Myocyte (in vitro differentiated cells): ENCODE data around the gene FAM78B. TPM values are rescaled to one million over a fixed set of nuclear protein-coding genes. Genes with fewer than 3 reads are reported as not detected.

ENCODE experiments used
- DNase-seq: peaks from one replicate; pipeline ENCODE4 v3.0.0-alpha.2; 2012; ENCODE audit warnings: low read depth
- total RNA-seq: library from RNA; depleted of rRNA; stranded (reverse); fragments of >200 nt; gene quantifications from 2 replicates; pipeline ENCODE4 v1.2.3, GENCODE V29; 2014

The FAM78B gene
- total RNA-seq, 1 donor from 2014 or later = not detected

GRCh38 chr1:166164995-166165660 lies 1.7 kb downstream of the FAM78B start:
- peak; percentile 3 for DNase-seq

- DNase-seq = no peak
Measured at GRCh38 chr1:166164646-166164994, 2.2 kb downstream of the FAM78B start.

GRCh38 chr1:166159656-166160055 lies 7.1 kb downstream of the FAM78B start:
- no peak for DNase-seq

GRCh38 chr1:166156674-166157073 lies 10.1 kb downstream of the FAM78B start:
- DNase-seq = no peak

GRCh38 chr1:166155108-166155507 lies 11.7 kb downstream of the FAM78B start:
- no peak for DNase-seq

- no peak for DNase-seq
Measured at GRCh38 chr1:166153525-166154314, 13.1 kb downstream of the FAM78B start.

- no peak for DNase-seq
Measured at GRCh38 chr1:166152978-166153377, 13.8 kb downstream of the FAM78B start.

DNA sequence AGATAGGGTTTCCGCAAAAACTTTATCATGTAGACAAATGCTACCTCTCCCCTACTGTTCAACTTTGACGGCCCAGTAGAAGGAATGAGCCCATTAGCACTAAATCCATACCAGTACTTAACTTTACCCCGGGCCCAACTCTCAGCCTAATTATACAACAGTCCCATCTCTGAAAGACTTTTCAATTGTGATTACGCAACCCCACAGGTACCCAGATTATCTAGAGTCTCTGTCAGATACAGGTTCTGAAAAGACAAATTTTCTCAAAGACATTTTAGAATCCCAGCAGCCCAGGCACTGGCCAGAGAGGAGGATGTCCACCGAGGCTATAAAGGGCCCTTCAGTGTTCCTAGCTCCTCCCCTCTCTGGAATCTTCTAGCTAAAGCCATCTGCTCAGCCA lies 15.0 kb downstream of the FAM78B start:
- DNase-seq = no peak

DNA sequence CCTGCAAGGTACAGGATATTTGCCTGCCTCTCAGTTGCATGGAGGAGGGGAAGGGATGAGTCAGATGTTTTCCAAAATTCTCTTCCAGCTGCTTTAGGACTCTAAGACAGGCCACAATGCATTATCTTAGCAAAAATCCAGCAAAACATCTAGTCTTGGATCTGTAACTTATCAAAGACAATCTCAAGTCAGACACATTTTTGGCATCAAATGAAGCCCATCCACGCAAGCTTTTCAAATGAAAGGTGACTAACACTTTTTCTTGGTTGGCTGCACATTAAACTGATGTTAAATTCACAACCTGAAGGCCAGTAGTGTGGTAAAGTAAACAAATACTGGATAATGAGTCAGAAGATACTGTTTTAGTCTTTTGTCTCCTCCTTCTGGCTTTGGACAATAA lies 21.3 kb downstream of the FAM78B start:
- DNase-seq = no peak

GRCh38 chr1:166141969-166142368 lies 24.8 kb downstream of the FAM78B start:
- no peak for DNase-seq

DNA sequence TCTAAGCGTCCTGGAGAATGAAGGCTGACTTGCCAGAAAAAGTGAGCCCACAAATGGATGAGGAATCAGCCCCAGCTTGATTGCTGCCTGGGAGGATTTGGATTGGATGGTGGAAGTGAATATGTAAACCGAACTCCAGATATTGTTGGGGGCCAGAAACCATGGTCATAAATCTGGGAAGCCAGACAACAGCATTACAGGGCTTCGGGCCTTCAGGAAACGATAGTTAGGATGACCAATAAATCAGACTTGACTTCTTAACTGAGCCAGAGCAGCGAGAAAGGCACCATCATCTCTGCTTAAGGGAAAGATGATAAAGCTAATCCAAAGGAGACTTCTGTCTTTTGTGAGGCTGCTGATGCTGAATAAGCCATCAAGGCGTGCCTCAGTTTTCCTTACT lies 26.6 kb downstream of the FAM78B start:
- no peak for DNase-seq

DNA sequence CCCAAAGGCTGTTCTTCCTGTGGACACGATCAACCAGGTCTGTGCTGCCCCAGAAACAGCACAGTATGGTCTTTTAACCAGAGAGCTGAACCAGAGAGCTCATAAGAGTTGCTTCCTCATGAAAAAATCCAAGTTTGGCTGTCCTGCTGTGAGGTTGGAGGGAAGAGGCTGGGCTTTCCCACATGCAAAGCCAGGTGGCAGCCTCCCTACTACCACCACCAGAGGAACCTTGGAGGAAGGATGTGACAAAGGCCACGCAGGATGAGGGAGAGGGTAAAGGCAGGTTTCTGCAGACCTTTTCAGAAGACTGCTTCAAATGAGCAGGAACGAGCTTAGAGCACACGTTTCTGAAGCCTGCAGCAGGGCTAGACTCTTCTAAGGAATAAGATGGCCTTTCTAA lies 27.1 kb downstream of the FAM78B start:
- DNase-seq = no peak

- no peak for DNase-seq
Measured at GRCh38 chr1:166136699-166137401, 30.0 kb downstream of the FAM78B start.

- no peak for DNase-seq
Measured at GRCh38 chr1:166136222-166136621, 30.6 kb downstream of the FAM78B start.

DNA sequence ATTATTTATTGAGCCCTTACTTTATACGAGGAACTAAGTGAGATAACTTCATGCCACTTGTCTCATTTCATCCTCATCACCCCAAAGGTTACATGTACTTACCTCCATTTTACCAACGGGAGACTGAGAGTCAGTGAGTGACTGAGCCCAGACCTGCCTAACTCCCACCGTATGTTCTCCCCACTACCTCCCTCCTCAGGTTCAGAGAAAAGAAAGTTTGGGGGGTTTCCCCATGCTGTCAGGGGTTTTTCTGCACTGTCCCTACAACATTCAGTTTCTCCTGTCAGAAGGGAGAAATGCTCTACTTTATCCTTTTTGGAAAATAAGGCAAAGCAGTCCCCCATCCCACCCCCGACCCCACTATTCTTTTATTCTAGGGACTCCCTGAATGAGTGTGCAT lies 32.9 kb downstream of the FAM78B start:
- DNase-seq = no peak

DNA sequence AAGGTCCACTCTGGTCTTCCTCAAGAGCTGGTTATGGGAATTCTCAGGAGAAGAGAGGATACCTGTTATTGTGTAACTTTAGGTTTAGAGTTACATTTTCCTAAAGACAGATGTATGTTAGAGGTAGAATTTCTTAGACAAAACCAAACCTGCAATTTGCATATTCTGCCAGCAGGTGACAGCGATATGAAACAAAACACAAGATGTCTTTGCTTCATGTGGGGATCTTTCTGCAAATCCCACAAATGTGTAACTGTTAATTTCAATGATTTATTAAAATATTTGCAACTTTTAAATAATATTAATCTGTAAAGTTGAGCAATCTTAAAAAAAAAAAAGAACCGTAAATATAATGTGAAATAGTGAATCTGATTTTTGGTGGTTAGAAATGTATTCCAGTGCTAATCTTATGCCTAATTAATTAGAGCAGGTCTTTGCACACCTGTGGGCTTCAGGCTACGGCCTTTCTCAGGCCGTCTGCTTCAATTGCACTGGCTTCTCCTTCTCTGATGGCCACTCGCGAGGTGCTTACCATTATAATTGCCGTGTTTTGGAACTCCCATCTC lies 33.4 kb downstream of the FAM78B start:
- no peak for DNase-seq

DNA sequence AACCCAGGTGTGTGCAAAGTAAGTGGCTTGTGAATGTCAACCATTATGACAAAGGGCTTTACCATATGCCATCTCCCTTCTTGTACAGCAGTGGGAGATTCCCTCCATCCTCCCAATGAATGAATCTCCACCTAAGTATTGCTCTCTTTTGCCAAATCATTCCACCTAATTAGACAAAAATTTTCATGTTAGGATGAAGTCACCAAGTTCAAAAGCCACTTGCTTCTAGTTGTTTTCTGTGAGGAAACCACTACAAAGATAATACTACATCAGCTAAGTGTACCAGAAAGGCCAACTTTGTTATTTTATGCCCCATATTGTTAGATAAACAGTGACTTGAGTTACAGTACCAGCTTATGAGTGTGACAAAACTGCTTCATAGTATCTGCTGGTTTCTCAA lies 34.3 kb downstream of the FAM78B start:
- DNase-seq = no peak

GRCh38 chr1:166129006-166129405 lies 37.8 kb downstream of the FAM78B start:
- DNase-seq = no peak

- DNase-seq = no peak
Measured at GRCh38 chr1:166128195-166128594, 38.6 kb downstream of the FAM78B start.

- DNase-seq = no peak
Measured at GRCh38 chr1:166127003-166127402, 39.8 kb downstream of the FAM78B start.

DNA sequence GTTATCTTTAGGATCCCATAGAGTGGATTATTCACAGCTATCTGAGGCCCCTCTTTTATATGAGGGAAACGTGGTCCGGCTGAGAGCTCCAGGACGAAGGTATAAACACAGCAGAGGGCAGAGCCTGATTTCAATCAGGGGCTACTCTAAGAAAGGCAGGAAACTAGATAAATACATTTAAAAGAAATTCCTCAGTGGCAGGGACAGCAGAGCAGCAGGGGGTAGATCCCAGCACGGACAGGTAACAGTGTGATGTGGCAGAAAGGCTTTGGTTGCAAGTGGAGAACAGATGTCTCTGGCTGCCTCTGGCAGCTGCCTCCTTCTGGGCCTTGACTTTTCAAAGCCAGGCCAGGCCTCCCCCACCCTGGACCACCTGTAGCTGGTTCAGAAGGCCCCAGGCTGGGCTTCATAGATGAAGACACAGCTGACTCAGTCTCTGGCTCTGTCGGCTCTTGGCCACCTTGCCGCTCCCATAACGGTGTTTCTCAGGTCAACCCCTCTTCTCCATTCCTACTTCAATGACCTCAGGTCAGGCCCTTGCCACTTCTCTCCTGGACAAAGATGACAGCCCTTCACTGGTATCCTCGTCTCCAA lies 43.8 kb downstream of the FAM78B start:
- DNase-seq = no peak

GRCh38 chr1:166121010-166121409 lies 45.8 kb downstream of the FAM78B start:
- DNase-seq = no peak
